ENCODE results near the gene ARHGAP24.
"Not testable (repeated sequence)": the region's sequence is repeated elsewhere in the genome, so short reads cannot be mapped to it uniquely, and the experiment has no call there.

Gene ARHGAP24

GRCh38 chr4:85910985-85911384, 436.0 kb downstream of the ARHGAP24 start:
- DNase-seq (ENCODE audit: low read depth, low spot score) = no peak

- DNase-seq (ENCODE audit: low read depth, low spot score) = no peak
These were observed 439.2 kb downstream of the ARHGAP24 start for GRCh38 chr4:85913931-85914694.

GRCh38 chr4:85915570-85915969, 440.6 kb downstream of the ARHGAP24 start:
- DNase-seq (ENCODE audit: low read depth, low spot score) = not testable (repeated sequence)

GRCh38 chr4:85919200-85919887, 444.4 kb downstream of the ARHGAP24 start:
- DNase-seq (ENCODE audit: low read depth, low spot score) = no peak

GRCh38 chr4:85925071-85925470, 450.1 kb downstream of the ARHGAP24 start:
- no peak for DNase-seq (ENCODE audit: low read depth, low spot score)

- DNase-seq (ENCODE audit: low read depth, low spot score) = no peak
These were observed 454.0 kb downstream of the ARHGAP24 start for GRCh38 chr4:85928775-85929591.

- no peak for DNase-seq (ENCODE audit: low read depth, low spot score)
These were observed 455.2 kb downstream of the ARHGAP24 start for GRCh38 chr4:85929961-85930665.

- no peak for DNase-seq (ENCODE audit: low read depth, low spot score)
These were observed 457.7 kb downstream of the ARHGAP24 start for GRCh38 chr4:85932500-85933290.

GRCh38 chr4:85933291-85933640, 458.3 kb downstream of the ARHGAP24 start:
- no peak for DNase-seq (ENCODE audit: low read depth, low spot score)

- no peak for DNase-seq (ENCODE audit: low read depth, low spot score)
These were observed 462.6 kb downstream of the ARHGAP24 start for GRCh38 chr4:85937507-85937906.

- DNase-seq (ENCODE audit: low read depth, low spot score) = no peak
These were observed 463.1 kb downstream of the ARHGAP24 start for GRCh38 chr4:85938062-85938461.

GRCh38 chr4:85938902-85939301, 464.0 kb downstream of the ARHGAP24 start:
- DNase-seq (ENCODE audit: low read depth, low spot score) = no peak

GRCh38 chr4:85939595-85939994, 464.6 kb downstream of the ARHGAP24 start:
- DNase-seq (ENCODE audit: low read depth, low spot score) = no peak

GRCh38 chr4:85940151-85940550, 465.2 kb downstream of the ARHGAP24 start:
- DNase-seq (ENCODE audit: low read depth, low spot score) = no peak

GRCh38 chr4:85942107-85942506, 467.2 kb downstream of the ARHGAP24 start:
- DNase-seq (ENCODE audit: low read depth, low spot score) = no peak

- DNase-seq (ENCODE audit: low read depth, low spot score) = no peak
These were observed 471.9 kb downstream of the ARHGAP24 start for GRCh38 chr4:85946821-85947220.

- no peak for DNase-seq (ENCODE audit: low read depth, low spot score)
These were observed 476.1 kb downstream of the ARHGAP24 start for GRCh38 chr4:85951099-85951498.

GRCh38 chr4:85952528-85952927, 477.6 kb downstream of the ARHGAP24 start:
- DNase-seq (ENCODE audit: low read depth, low spot score) = no peak

GRCh38 chr4:85952972-85953650, 478.2 kb downstream of the ARHGAP24 start:
- no peak for DNase-seq (ENCODE audit: low read depth, low spot score)

- DNase-seq (ENCODE audit: low read depth, low spot score) = no peak
These were observed 478.7 kb downstream of the ARHGAP24 start for GRCh38 chr4:85953651-85954018.

Data from smooth muscle cell of the brain vasculature (primary cell).